ENCODE measurements around the gene SLC24A4.

DNA sequence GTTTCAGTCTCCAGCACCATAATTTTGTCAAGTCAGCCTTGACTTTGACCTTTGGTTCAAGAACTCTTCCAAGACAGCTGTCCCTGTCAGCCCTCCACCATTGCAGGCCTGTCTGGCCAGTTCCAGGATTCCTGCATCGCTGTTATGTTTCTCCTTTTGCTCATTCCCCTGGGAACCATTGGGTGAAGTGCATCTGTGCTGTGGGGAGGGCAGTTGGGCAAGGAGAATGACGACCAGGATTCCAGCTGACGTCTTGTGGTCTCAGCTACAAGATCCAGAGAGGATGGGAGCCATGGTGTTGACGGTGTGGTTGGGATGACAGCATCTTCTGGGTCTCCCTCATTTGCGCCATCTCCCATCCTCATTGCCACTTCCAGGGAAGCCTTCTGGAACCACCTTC lies 45.9 kb upstream of the SLC24A4 start:
- TF ChIP-seq, protein P1, sequence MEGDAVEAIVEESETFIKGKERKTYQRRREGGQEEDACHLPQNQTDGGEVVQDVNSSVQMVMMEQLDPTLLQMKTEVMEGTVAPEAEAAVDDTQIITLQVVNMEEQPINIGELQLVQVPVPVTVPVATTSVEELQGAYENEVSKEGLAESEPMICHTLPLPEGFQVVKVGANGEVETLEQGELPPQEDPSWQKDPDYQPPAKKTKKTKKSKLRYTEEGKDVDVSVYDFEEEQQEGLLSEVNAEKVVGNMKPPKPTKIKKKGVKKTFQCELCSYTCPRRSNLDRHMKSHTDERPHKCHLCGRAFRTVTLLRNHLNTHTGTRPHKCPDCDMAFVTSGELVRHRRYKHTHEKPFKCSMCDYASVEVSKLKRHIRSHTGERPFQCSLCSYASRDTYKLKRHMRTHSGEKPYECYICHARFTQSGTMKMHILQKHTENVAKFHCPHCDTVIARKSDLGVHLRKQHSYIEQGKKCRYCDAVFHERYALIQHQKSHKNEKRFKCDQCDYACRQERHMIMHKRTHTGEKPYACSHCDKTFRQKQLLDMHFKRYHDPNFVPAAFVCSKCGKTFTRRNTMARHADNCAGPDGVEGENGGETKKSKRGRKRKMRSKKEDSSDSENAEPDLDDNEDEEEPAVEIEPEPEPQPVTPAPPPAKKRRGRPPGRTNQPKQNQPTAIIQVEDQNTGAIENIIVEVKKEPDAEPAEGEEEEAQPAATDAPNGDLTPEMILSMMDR (IDR thresholded peaks at IDR 0.05; ENCODE audit: low read depth, low read length, poor library complexity, severe bottlenecking) = no peak
- TF ChIP-seq EZH2phosphoT487 (IDR thresholded peaks at IDR 0.05; ENCODE audit: borderline replicate concordance, low read length) = no peak
